Loucy (cell line): ENCODE results near the gene CDK19.

Source experiments
- CTCF ChIP-seq: fragments of 200-600 bp; sonication (generic); conservative IDR thresholded peaks from 2 replicates; pipeline ENCODE4 v1.5.1; 2014; ENCODE audit warnings: mild to moderate bottlenecking, antibody characterized with exemption, low read length
- EZH2phosphoT487 ChIP-seq: fragments of 200-600 bp; IDR thresholded peaks from 2 replicates; pipeline ENCODE4 v1.6.1; 2018; ENCODE audit warnings: antibody characterized with exemption, mild to moderate bottlenecking, moderate library complexity, borderline replicate concordance

- no peak for TF ChIP-seq CTCF
- TF ChIP-seq EZH2phosphoT487: no peak
Measured at GRCh38 chr6:110652520-110652919, 162.7 kb downstream of the CDK19 start.
